Cardiac fibroblast (primary cell): ENCODE results near the gene MSI2.

Experiments
- DNase-seq, 2 donors: peaks; one replicate each; pipeline versions ENCODE4 v3.0.0 to v3.0.0-alpha.2; 2010; ENCODE audit warnings: low read depth in 2 of 2
- H3K4me3 ChIP-seq, 2 donors: replicated peaks in 1 of 2; 1 replicate in 1 of 2; 2 replicates in 1 of 2; pipeline ENCODE4 v1.5.1; 2011; ENCODE audit warnings: low read depth in 2 of 2, low read length in 2 of 2, mild to moderate bottlenecking in 2 of 2, moderate library complexity in 1 of 2
- TF ChIP-seq, protein P1 (sequence below): IDR thresholded peaks from one replicate; pipeline ENCODE4 v1.5.1; 2011; ENCODE audit warnings: low read depth, mild to moderate bottlenecking, low read length, inconsistent platforms

Gene MSI2

DNA sequence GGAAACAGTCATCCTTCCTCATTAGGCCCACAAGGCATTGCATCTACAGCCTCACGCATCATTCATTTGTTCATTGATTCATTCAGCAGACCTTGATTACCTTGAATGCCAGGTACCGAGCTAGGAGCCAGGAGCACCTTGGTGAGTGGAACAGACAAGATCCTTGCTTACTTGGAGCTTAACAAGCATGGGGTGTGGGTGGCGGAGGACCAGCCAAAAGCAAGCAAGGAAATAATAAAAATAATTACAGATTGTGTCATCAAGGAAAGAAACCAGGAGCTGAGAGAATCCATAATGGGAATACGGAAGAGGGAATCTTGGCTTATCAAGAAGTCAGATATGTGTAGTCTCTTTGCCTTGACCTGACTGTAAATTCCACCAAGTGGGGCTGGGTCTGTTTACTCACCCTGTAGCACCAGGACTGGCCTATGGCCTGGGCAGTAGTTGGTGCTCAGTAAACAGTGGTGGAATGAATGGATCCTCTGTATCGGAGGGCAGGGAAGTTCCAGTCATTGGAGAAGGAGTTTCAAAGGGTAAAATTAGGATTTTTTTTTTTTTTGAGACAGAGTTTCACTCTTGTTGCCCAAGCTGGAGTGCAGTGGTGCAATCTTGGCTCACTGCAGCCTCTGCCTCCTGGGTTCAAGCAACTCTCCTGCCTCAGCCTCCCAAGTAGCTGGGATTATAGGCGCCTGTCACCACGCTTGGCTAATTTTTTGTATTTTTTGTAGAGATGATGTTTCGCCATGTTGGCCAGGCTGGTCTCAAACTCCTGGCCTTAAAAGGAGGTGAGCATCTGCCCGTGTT is 157.7 kb downstream of the MSI2 start:
- H3K4me3 ChIP-seq, result no peak overlapping the region
- TF ChIP-seq, protein P1, sequence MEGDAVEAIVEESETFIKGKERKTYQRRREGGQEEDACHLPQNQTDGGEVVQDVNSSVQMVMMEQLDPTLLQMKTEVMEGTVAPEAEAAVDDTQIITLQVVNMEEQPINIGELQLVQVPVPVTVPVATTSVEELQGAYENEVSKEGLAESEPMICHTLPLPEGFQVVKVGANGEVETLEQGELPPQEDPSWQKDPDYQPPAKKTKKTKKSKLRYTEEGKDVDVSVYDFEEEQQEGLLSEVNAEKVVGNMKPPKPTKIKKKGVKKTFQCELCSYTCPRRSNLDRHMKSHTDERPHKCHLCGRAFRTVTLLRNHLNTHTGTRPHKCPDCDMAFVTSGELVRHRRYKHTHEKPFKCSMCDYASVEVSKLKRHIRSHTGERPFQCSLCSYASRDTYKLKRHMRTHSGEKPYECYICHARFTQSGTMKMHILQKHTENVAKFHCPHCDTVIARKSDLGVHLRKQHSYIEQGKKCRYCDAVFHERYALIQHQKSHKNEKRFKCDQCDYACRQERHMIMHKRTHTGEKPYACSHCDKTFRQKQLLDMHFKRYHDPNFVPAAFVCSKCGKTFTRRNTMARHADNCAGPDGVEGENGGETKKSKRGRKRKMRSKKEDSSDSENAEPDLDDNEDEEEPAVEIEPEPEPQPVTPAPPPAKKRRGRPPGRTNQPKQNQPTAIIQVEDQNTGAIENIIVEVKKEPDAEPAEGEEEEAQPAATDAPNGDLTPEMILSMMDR, result no peak
- DNase-seq, result no peak

DNA sequence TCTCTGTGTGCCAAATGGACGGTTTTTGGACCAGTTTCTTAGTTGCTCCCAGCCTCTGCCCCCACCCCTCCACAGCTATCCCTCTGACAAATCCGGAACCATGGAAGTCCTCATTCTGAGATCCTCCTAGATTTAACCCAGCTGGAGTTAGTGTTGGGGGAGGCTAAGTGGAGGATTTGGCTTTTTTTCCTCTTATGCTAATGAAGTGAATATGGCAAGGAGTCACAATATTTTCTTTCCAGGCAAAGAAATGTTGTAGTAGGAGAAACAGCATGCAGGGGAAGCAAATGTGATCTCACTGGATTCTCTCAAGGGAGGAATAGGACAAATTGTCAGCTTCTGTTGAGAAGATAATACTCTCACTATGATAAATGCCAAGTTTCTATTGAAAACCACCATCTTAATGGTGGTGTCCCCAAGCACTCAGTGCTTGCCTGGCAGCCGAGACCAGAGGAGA is 159.5 kb downstream of the MSI2 start:
- TF ChIP-seq, protein P1, result no peak
- peak in 1 of 2 donors; percentile 24 for DNase-seq
- no peak overlapping the region for H3K4me3 ChIP-seq

DNA sequence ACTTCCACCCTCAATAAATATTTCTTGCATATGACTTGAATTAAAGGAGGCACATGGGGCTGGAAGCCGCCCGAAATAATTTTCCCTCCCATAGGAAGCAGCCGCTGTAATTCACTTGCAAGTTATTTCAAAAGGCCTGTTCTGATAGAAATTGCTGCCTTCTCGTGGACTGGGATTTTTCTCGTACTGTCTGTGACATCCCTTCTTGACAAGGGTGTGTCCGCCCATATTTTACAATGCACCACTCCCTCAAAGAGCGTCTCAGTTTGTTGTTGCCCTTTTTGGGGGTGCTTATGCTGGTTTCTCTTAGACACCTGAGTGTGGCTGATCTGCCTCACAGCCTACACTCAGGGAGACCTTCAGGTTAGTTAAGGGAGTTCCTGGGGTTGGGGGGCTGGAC is 160.0 kb downstream of the MSI2 start:
- no peak for DNase-seq
- no peak overlapping the region for H3K4me3 ChIP-seq
- TF ChIP-seq, protein P1, result no peak

DNA sequence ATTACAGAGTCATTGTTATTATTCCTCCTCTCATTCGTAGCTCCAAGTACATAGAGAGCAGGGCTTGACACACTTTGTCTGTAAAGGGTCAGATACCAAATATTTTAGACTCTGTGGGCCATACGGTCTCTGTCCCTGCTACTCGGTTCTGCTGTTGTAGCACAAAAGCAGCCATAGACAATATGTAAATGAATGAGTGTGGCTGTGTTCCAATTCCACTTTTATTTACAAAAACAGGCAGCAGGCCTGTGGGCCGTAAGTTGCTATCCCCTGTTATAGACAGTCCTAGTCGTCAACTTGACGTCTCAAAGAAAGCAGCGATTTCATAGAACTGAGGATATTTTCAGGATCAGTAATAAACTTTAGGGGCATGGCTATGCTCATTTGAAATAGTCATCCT is 161.6 kb downstream of the MSI2 start:
- TF ChIP-seq, protein P1, result no peak

DNA sequence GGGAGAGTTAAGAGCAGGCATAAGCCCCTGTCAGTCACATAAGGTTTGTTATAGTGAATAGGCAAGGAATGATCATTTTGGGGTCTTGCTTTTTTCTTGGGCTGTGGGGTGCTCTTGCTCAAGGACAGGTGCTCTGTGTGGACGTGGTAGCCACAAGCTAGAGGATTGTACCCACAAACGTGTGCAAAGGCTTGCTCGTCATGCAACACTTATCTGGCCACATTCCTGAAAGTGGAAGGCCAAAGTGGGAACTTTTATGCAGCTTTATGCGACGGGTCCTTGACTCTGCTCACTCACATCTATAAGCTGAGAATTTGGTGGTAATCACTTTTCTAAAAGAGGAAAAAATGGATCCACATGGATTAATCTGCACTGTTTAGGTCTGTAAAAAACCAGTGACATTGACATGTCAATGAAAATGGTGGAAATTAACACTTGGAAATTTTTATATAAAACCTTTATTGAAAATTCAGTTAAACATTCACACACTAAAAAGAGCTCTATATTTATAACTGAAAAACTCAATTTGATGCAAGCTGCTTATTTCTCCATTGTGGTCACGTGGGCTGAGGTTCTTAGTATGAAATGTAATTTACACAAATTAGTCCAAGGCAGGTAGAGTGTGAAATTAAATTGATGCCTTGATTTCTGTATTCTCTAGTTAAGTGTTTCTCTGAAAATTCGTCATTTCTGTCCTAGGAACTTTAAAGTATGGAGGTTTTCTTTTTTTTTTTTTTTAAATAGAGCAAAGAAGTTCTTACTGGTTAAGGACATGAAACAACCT is 162.3 kb downstream of the MSI2 start:
- H3K4me3 ChIP-seq, result no peak overlapping the region
- no peak for DNase-seq
- TF ChIP-seq, protein P1, result no peak

More for the DNA sequence above, 161.6 kb downstream of the MSI2 start:
- no peak for DNase-seq
- no peak overlapping the region for H3K4me3 ChIP-seq

DNA sequence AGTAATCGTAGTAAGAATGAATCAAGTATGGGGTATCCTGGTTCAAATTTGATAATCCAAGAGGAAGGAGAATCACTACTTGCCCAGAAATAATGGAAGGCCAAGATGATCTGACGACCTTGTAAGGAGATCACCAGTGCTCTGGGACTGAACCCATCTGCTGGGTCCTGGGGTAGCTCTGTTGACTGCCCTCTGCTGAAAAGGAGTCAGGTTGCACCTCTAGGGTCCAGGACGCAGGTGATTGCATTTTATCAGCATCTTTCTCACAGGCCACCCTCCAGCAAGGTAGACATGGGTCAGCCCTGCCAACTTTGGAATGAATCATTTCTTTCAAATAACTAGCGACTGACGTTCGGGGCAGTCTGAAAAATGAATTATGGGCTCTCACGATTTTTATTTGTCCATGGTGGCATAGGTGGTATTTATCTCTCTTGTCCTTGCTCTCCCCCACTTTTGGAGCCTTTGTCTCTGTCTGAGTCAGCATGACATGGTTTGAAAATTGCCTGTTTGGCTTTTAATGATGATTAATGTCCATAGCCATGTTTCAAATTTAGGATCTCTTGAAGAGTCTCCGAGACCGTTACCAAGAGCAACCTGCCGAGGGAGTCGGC is 163.7 kb downstream of the MSI2 start:
- DNase-seq, result no peak
- TF ChIP-seq, protein P1, result no peak
- no peak overlapping the region for H3K4me3 ChIP-seq
